Peyer's patch (tissue), 4 donors: Measurements from ENCODE around the gene GLI3.

Experiments
- CTCF ChIP-seq, 6 experiments: fragments of 450-650 bp in 4 of 6; fragments of 200-600 bp in 2 of 6; sonication (generic) in 1 of 6; IDR thresholded peaks; one replicate each; pipeline ENCODE4 v1.5.1; 2017 to 2019; ENCODE audit warnings: antibody characterized with exemption in 6 of 6, mild to moderate bottlenecking in 3 of 6, moderate library complexity in 1 of 6
- POLR2A ChIP-seq, 2 donors: fragments of 450-650 bp; IDR thresholded peaks; one replicate each; pipeline ENCODE4 v1.5.1; 2017; ENCODE audit warnings: antibody characterized with exemption in 2 of 2, mild to moderate bottlenecking in 2 of 2, moderate library complexity in 2 of 2

GRCh38 chr7:42231043-42231787 lies 5.8 kb downstream of the GLI3 start:
- TF ChIP-seq CTCF (IDR thresholded peaks at IDR 0.05): no peak
- TF ChIP-seq POLR2A (IDR thresholded peaks at IDR 0.05): no peak
